T-helper 2 cell (primary cell): ENCODE measurements around the gene PPIL6.

Experiments
- DNase-seq, 5 experiments: peaks; one replicate each; pipeline versions ENCODE4 v3.0.0 to v3.0.0-alpha.2; 2012 to 2022

PPIL6 gene

GRCh38 chr6:109360791-109361190 lies 79.6 kb downstream of the PPIL6 start:
- DNase-seq: no peak

- no peak for DNase-seq
Measured at GRCh38 chr6:109360281-109360680, 80.1 kb downstream of the PPIL6 start.

DNA sequence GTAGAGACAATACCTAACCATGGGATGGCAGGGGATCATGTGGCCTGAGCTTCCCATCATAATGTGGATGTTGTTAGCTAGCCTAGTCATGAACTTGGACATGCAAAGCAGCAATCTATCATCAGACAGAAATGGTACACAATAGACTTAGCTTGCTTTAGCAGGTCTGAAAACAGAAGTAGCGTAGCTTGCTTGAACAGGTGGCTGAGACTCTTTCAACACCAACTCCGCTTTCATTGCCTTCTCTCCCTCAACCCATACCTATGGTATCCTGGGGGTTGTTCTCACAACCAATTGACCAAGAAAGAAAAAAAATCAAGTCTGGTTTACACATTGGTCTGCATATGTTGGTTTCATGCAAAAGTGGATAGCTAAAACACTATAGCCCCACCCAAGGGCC lies 81.2 kb downstream of the PPIL6 start:
- no peak for DNase-seq

- DNase-seq: no peak
Measured at GRCh38 chr6:109358204-109358603, 82.2 kb downstream of the PPIL6 start.

GRCh38 chr6:109356237-109356636 lies 84.2 kb downstream of the PPIL6 start:
- no peak for DNase-seq

DNA sequence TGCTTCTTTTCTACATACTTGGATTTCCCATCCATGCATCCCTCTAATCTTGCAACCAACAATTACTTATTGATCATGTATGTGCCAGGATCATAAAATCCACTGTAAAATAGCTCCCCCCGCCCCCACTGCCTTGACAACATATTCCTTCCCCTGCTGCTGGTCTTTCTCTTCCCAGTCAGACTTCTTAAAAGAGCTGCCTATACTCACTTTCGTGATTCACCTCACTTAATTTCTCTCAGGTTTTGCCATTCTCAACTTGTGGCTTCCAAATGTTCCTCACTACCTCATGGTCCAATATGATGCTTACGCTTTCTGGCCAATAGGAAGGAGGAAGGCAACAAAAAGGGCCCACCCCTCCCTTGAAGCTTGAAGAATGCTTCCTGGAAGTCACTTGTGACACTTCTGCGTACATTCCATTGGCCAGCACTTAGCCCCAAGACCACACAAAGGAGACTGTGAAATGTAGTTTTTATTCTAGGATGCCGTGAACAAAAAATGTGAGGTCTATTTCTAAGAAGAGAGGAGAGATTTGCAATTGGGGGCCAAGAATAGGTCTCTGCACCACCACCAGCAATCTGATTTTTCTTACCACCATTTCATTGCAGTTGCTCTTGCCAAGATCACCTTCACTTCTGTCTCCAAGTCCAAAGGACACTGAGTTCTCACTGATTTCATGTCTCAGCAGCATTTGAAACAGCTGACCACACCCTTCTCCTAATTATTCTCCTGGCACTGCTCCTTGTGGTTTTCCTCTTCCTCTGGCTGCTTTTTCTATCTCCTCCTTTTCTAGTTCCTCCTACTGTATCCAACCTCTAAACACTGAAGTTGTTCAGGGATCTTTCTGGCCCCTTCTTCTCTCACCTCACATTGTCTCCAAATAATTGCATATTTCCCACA lies 88.9 kb downstream of the PPIL6 start:
- no peak for DNase-seq

GRCh38 chr6:109349419-109349987 lies 90.9 kb downstream of the PPIL6 start:
- DNase-seq: no peak

DNA sequence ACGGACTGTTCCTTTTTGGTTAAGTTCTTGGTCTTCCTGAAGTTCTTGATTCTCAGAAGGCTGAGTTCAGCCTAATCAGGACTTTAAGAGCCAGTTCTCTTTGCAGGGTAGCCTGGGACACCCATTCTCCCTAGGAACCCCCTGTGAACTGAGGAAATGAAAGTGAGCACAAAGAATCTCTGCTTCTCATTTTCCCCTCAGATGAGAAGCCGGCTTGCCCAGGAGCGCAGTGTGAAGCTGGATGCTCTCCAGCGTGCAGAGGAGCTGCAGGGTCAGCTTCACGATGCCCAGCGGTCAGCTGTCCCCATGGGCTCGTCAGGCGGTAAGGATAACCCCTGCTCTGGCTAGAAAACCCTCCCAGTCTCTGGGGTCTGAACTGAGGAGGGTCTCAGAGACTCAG lies 92.2 kb downstream of the PPIL6 start:
- no peak for DNase-seq

- no peak for DNase-seq
Measured at GRCh38 chr6:109347779-109348178, 92.6 kb downstream of the PPIL6 start.

DNA sequence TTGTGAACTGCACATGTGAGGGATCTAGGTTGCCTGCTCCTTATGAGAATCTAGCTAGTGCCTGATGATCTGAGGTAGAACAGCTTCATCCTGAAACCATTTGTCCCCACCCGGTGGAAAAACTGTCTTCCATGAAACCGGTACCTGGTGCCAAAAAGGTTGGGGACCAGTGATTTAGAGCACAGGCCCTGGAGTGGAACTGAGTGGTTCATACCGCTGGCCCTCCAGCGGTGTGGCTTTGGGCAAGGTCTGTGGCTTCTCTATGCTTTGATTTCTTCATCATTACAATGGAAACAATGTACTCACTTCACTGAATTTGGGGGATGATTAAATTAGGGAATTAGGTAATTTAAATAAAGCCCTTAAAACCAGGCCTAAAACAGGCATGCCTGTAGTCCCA lies 94.4 kb downstream of the PPIL6 start:
- DNase-seq: no peak

DNA sequence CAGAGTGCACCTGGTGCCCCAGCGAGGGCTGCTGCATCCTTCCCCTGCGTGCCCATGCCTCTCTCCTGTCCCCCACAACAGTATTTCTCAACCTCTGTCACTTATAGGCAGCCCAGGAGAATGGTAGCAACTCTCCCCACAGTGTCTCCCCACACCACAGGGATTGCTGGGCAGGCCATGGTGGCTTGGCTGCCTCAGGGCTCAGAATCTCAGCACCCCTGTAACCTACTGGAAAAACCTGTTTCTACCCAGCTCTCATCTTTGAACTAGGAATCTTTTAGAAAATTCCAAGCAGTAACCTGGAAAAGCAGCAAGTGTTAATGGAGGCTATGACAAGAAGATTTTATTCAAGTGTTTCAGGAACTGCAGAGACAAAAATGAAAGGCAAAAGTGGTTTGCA lies 96.2 kb downstream of the PPIL6 start:
- DNase-seq: no peak

GRCh38 chr6:109343518-109343917 lies 96.9 kb downstream of the PPIL6 start:
- DNase-seq: no peak

DNA sequence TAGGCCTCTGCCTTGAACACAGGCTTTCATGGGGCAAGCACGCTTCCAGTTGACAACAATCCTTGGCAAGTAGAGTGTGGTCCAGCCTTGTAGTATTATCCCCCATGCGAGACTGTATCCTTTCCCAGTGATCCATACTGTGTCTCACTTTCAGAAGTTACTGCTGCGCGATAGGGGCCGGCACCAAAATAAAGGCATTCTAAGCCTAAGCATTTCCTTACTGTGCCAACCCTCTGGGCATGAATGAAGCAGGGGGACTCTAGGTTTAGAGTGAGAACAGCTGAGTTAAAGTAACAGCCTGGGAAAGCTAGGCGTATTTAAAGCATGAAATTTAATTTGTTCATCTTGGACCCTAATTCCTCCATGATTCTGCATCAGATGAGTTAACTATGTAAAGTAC lies 97.5 kb downstream of the PPIL6 start:
- DNase-seq: no peak

DNA sequence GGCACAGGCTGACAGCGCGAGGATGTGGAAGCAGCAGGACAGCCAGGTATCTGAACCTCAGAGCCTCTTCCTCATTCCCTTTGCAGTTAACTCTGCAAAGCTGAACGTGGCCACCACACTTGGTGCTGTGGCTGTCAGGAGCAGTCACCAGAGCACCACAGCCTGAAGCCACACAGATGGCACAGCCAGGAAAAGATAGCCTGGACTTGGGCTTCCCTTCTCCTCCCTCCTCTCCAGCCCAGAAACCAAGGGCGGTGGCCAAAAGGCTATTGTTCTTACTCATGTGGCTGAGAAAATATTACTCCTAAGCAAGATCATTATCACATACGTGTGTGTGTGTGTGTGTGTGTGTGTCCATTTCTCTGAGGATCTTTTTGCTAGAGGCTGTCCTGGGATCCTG lies 97.9 kb downstream of the PPIL6 start:
- DNase-seq: no peak

DNA sequence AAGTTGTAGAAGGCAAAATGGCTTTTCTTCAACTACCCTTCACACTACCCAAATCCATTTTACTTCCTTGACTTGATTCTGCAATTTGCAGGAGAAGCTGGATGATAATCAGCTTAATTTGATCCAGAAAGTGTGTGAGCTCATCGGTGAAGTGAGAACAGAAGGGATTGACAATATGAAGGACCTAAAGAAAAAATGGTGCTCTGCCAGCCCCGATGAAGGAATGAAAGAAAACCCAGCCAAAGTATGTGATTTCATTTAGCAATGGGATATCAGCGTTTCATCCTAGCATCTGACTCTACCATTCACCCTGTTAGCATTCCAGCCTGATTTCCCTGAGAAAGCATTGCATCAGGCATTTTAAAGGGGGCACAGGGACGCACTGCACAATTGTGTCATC lies 99.6 kb downstream of the PPIL6 start:
- DNase-seq: no peak
